GM21786 (cell line): Measurements from ENCODE around the gene PTGES3.
"Not testable (repeated sequence)": the region's sequence is repeated elsewhere in the genome, so short reads cannot be mapped to it uniquely, and the experiment has no call there.

Experiments used
- ATAC-seq: cut with Tn5 transposase; IDR thresholded peaks from one replicate; pipeline ENCODE4 v1.9.1; 2021; ENCODE audit not compliant: unreplicated experiment

The PTGES3 gene

GRCh38 chr12:56688129-56688845 is at the start of gene PTGES3:
TSS of gene PTGES3 (minus strand) at chr12:56688284. CDS start at chr12:56687999, 285 bp downstream.
- peak; percentile 65 for ATAC-seq

GRCh38 chr12:56728139-56728861 is 40.2 kb upstream of the PTGES3 start:
- ATAC-seq, result no peak

- not testable (repeated sequence) for ATAC-seq
Observed at GRCh38 chr12:56726196-56726675, 38.2 kb upstream of the PTGES3 start.

GRCh38 chr12:56725723-56726102 is 37.6 kb upstream of the PTGES3 start:
- ATAC-seq, result no peak

- peak; percentile 94 for ATAC-seq
Observed at GRCh38 chr12:56724972-56725722, 37.1 kb upstream of the PTGES3 start, which contains the start of gene NACA. TSS of gene NACA (minus strand) at chr12:56725299. CDS start at chr12:56724521, 778 bp downstream.

- ATAC-seq, result no peak
Observed at GRCh38 chr12:56724701-56724971, 36.6 kb upstream of the PTGES3 start.

GRCh38 chr12:56723889-56724700 is 36.0 kb upstream of the PTGES3 start:
- ATAC-seq, result no peak

GRCh38 chr12:56723352-56723751 is 35.3 kb upstream of the PTGES3 start:
- ATAC-seq, result no peak

- ATAC-seq, result no peak
Observed at GRCh38 chr12:56722832-56723231, 34.7 kb upstream of the PTGES3 start.

- ATAC-seq, result no peak
Observed at GRCh38 chr12:56721721-56722120, 33.6 kb upstream of the PTGES3 start.

- no peak for ATAC-seq
Observed at GRCh38 chr12:56721216-56721615, 33.1 kb upstream of the PTGES3 start.

GRCh38 chr12:56720731-56721151 is 32.7 kb upstream of the PTGES3 start:
- ATAC-seq, result no peak

- no peak for ATAC-seq
Observed at GRCh38 chr12:56719056-56719455, 31.0 kb upstream of the PTGES3 start.

- ATAC-seq, result no peak
Observed at GRCh38 chr12:56718636-56719035, 30.6 kb upstream of the PTGES3 start.

GRCh38 chr12:56718149-56718548 is 30.1 kb upstream of the PTGES3 start:
- ATAC-seq, result no peak

- no peak for ATAC-seq
Observed at GRCh38 chr12:56716933-56717880, 29.1 kb upstream of the PTGES3 start.

GRCh38 chr12:56716458-56716857 is 28.4 kb upstream of the PTGES3 start:
- ATAC-seq, result no peak

GRCh38 chr12:56715798-56716197 is 27.7 kb upstream of the PTGES3 start:
- no peak for ATAC-seq

GRCh38 chr12:56714431-56714929 is 26.4 kb upstream of the PTGES3 start:
- ATAC-seq, result no peak

- ATAC-seq, result no peak
Observed at GRCh38 chr12:56713345-56713744, 25.3 kb upstream of the PTGES3 start.
